ENCODE results near the gene PLA2G6. TPM values are rescaled to one million over a fixed set of nuclear protein-coding genes. Genes with fewer than 3 reads are reported as not detected.
A peak's percentile ranks its signal among the peaks of the same experiment; 100 is the strongest.

The PLA2G6 gene
- total and polyA plus RNA-seq, 2 of the 13 experiments (the other 11 are each of a cell fraction or from before 2014, with no cell fraction given): 4.8 to 11.5 TPM

DNA sequence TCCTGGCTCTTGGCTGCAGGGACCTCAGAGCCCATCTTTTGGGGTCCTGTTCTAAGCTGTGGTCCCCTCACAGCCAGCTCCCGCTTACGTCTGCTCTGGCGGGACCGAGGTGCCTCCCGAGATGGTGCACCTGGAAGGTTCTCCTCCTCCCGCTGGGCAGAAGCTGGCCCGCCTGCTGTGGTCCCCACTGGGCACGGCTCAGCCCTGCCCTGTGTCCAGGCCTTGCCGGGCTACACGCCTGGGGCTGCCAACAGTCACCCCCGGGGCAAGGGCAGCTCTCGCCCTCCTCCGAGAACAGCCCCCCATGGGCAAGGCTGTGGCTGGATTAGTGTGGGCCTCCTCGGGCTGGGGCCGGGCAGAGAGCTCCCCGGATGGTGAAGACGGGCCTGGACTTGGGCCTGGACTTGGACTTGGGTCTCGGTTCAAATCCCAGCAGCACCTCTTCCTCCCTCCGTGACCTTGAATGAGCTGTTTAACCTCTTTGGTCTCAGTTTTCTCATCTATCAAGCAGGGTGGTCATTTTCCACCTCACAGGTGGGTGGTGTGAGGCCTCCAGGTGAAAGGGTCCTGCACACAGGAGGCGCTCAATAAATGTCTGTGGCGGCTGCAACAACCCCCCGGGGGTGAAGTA, 72.1 kb downstream of the PLA2G6 start (continued):
- TF ChIP-seq, protein P1, sequence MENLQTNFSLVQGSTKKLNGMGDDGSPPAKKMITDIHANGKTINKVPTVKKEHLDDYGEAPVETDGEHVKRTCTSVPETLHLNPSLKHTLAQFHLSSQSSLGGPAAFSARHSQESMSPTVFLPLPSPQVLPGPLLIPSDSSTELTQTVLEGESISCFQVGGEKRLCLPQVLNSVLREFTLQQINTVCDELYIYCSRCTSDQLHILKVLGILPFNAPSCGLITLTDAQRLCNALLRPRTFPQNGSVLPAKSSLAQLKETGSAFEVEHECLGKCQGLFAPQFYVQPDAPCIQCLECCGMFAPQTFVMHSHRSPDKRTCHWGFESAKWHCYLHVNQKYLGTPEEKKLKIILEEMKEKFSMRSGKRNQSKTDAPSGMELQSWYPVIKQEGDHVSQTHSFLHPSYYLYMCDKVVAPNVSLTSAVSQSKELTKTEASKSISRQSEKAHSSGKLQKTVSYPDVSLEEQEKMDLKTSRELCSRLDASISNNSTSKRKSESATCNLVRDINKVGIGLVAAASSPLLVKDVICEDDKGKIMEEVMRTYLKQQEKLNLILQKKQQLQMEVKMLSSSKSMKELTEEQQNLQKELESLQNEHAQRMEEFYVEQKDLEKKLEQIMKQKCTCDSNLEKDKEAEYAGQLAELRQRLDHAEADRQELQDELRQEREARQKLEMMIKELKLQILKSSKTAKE (CRISPR knock-in tag; IDR thresholded peaks at IDR 0.05; ENCODE audit: borderline replicate concordance): 0 out of 2 replicates have a peak, but pooled peaks have one; percentile 12
- no peak for TF ChIP-seq MTA3 (CRISPR knock-in tag; IDR thresholded peaks at IDR 0.05)
- TF ChIP-seq, protein P2, sequence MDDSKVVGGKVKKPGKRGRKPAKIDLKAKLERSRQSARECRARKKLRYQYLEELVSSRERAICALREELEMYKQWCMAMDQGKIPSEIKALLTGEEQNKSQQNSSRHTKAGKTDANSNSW (CRISPR knock-in tag; IDR thresholded peaks at IDR 0.05; ENCODE audit: borderline replicate concordance): no peak
- no peak for TF ChIP-seq POLR2G (IDR thresholded peaks at IDR 0.05; ENCODE audit: low read depth, low read length)
- TF ChIP-seq ZMAT3 (CRISPR knock-in tag; conservative IDR thresholded peaks at IDR 0.05): no peak
- no peak for TF ChIP-seq ZSCAN12 (CRISPR knock-in tag; IDR thresholded peaks at IDR 0.05)
- TF ChIP-seq, protein P3, sequence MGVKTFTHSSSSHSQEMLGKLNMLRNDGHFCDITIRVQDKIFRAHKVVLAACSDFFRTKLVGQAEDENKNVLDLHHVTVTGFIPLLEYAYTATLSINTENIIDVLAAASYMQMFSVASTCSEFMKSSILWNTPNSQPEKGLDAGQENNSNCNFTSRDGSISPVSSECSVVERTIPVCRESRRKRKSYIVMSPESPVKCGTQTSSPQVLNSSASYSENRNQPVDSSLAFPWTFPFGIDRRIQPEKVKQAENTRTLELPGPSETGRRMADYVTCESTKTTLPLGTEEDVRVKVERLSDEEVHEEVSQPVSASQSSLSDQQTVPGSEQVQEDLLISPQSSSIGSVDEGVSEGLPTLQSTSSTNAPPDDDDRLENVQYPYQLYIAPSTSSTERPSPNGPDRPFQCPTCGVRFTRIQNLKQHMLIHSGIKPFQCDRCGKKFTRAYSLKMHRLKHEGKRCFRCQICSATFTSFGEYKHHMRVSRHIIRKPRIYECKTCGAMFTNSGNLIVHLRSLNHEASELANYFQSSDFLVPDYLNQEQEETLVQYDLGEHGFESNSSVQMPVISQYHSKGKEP (CRISPR knock-in tag; IDR thresholded peaks at IDR 0.05): no peak
- TF ChIP-seq, protein P4, sequence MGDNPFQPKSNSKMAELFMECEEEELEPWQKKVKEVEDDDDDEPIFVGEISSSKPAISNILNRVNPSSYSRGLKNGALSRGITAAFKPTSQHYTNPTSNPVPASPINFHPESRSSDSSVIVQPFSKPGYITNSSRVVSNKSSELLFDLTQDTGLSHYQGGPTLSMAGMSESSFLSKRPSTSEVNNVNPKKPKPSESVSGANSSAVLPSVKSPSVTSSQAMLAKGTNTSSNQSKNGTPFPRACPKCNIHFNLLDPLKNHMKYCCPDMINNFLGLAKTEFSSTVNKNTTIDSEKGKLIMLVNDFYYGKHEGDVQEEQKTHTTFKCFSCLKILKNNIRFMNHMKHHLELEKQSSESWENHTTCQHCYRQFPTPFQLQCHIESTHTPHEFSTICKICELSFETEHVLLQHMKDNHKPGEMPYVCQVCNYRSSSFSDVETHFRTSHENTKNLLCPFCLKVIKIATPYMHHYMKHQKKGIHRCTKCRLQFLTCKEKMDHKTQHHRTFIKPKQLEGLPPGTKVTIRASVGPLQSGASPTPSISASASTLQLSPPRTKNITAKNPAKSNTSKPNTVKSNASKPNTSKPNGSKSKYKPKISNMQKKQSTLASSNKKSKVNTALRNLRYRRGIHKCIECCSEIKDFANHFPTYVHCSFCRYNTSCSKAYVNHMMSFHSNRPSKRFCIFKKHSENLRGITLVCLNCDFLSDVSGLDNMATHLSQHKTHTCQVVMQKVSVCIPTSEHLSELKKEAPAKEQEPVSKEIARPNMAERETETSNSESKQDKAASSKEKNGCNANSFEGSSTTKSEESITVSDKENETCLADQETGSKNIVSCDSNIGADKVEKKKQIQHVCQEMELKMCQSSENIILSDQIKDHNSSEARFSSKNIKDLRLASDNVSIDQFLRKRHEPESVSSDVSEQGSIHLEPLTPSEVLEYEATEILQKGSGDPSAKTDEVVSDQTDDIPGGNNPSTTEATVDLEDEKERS (CRISPR knock-in tag; IDR thresholded peaks at IDR 0.05): no peak
- peak; percentile 16; the same call in 1 of the 2 replicates for TF ChIP-seq ZNF768 (CRISPR knock-in tag; IDR thresholded peaks at IDR 0.05)
- TF ChIP-seq MXI1 (IDR thresholded peaks at IDR 0.05; ENCODE audit: borderline replicate concordance, low read depth, low read length): no peak
- no peak for TF ChIP-seq ZFX (CRISPR knock-in tag; IDR thresholded peaks at IDR 0.05; ENCODE audit: low read depth)
- TF ChIP-seq ZNF30 (CRISPR knock-in tag; IDR thresholded peaks at IDR 0.05): no peak
- TF ChIP-seq XBP1 (CRISPR knock-in tag; IDR thresholded peaks at IDR 0.05): no peak
- TF ChIP-seq ESRRA (CRISPR knock-in tag; IDR thresholded peaks at IDR 0.05; ENCODE audit: low read depth): peak; percentile 78
- no peak for TF ChIP-seq BCL6 (CRISPR knock-in tag; IDR thresholded peaks at IDR 0.05)
- TF ChIP-seq, protein P5, sequence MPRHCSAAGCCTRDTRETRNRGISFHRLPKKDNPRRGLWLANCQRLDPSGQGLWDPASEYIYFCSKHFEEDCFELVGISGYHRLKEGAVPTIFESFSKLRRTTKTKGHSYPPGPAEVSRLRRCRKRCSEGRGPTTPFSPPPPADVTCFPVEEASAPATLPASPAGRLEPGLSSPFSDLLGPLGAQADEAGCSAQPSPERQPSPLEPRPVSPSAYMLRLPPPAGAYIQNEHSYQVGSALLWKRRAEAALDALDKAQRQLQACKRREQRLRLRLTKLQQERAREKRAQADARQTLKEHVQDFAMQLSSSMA (CRISPR knock-in tag; IDR thresholded peaks at IDR 0.05): no peak
- TF ChIP-seq ZC3H13 (CRISPR knock-in tag; IDR thresholded peaks at IDR 0.05): no peak
- 0 out of 2 replicates have a peak, but pooled peaks have one; percentile 34 for TF ChIP-seq BORCS8-MEF2B (CRISPR knock-in tag; IDR thresholded peaks at IDR 0.05)
- TF ChIP-seq, protein P6, sequence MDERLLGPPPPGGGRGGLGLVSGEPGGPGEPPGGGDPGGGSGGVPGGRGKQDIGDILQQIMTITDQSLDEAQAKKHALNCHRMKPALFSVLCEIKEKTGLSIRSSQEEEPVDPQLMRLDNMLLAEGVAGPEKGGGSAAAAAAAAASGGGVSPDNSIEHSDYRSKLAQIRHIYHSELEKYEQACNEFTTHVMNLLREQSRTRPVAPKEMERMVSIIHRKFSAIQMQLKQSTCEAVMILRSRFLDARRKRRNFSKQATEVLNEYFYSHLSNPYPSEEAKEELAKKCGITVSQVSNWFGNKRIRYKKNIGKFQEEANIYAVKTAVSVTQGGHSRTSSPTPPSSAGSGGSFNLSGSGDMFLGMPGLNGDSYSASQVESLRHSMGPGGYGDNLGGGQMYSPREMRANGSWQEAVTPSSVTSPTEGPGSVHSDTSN (CRISPR knock-in tag; IDR thresholded peaks at IDR 0.05): no peak
